PC-9 (cell line): ENCODE results near the gene NR1H3.

Source experiments
- CTCF ChIP-seq: fragments of 200-600 bp; sonication (generic); conservative IDR thresholded peaks from 2 replicates; pipeline ENCODE4 v1.6.1; 2017; ENCODE audit warnings: mixed run types, antibody characterized with exemption, mild to moderate bottlenecking, moderate library complexity
- EZH2 ChIP-seq: fragments of 200-600 bp; sonication (generic); IDR thresholded peaks from 2 replicates; pipeline ENCODE4 v1.8.0; 2017; ENCODE audit warnings: antibody characterized with exemption, low read depth

DNA sequence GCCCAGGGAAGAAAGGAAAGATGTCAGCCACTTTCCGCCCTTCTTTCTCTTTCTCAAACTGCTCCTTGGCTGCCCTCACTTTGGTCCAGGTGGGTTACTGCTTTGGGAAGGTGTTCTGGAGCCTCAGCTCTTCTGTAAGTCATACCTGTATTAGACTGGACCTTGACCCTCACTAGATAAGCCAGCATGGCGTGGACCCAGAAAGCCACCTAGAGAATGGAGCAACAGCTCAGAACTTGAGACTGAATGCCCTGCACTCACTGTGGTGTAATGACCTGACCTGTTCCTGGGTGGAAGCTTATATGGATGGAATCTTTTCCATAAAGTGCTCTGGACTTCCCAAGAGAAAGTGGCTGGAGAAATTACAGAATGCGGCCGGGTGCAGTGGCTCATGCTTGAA, 24.7 kb upstream of the NR1H3 start:
- no peak for TF ChIP-seq EZH2
- no peak for TF ChIP-seq CTCF
